Measurements from ENCODE around the gene OPRPN. TPM values are rescaled to one million over a fixed set of nuclear protein-coding genes. Genes with fewer than 3 reads are reported as not detected.

Gene OPRPN
- total and polyA plus RNA-seq, 4 donors = 0.42 TPM; not detected in 3

- WGBS = 70% methylated on average over 3 of the region's 3 CpGs
- H3K4me3 ChIP-seq (ENCODE audit: low read depth in 1 of 3, low read length in 3 of 3) = no peak within 1 kb of the TSS
- H3K27ac ChIP-seq (ENCODE audit: low read depth in 1 of 2, low read length in 2 of 2) = no peak within 1 kb of the TSS
- H3K36me3 ChIP-seq (ENCODE audit: control insufficient read depth in 4 of 4, insufficient read depth in 3 of 4, low read depth in 1 of 4, low read length in 3 of 4) = no peaks in the 10 kb centered on the region
- H3K9me3 ChIP-seq (ENCODE audit: control insufficient read depth in 4 of 4, low read length in 3 of 4) = no peaks in the 10 kb centered on the region
- H3K9ac ChIP-seq (ENCODE audit: low read depth in 1 of 2, low read length in 2 of 2) = no peak within 1 kb of the TSS
- DNase-seq (ENCODE audit: low spot score) = no peak
- TF ChIP-seq FOXA2 (IDR thresholded peaks at IDR 0.05) = no peak
- TF ChIP-seq RAD21 (IDR thresholded peaks at IDR 0.05) = no peak
- TF ChIP-seq GABPA (IDR thresholded peaks at IDR 0.05 in 1 of 2, conservative IDR thresholded peaks at IDR 0.05 in 1 of 2) = no peak
- TF ChIP-seq FOXA1 (IDR thresholded peaks at IDR 0.05) = no peak
- no peak for TF ChIP-seq RXRA (IDR thresholded peaks at IDR 0.05)
- TF ChIP-seq, protein P1, sequence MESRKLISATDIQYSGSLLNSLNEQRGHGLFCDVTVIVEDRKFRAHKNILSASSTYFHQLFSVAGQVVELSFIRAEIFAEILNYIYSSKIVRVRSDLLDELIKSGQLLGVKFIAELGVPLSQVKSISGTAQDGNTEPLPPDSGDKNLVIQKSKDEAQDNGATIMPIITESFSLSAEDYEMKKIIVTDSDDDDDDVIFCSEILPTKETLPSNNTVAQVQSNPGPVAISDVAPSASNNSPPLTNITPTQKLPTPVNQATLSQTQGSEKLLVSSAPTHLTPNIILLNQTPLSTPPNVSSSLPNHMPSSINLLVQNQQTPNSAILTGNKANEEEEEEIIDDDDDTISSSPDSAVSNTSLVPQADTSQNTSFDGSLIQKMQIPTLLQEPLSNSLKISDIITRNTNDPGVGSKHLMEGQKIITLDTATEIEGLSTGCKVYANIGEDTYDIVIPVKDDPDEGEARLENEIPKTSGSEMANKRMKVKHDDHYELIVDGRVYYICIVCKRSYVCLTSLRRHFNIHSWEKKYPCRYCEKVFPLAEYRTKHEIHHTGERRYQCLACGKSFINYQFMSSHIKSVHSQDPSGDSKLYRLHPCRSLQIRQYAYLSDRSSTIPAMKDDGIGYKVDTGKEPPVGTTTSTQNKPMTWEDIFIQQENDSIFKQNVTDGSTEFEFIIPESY (IDR thresholded peaks at IDR 0.05) = no peak
- TF ChIP-seq EGR1 (IDR thresholded peaks at IDR 0.05; ENCODE audit: low read depth in 2 of 2) = no peak
- TF ChIP-seq JUND (IDR thresholded peaks at IDR 0.05) = no peak
- TF ChIP-seq REST (IDR thresholded peaks at IDR 0.05) = no peak
- no peak for TF ChIP-seq YY1 (IDR thresholded peaks at IDR 0.05)
- TF ChIP-seq HNF4G (IDR thresholded peaks at IDR 0.05) = no peak
- TF ChIP-seq MAX (IDR thresholded peaks at IDR 0.05) = no peak
- no peak for TF ChIP-seq HNF4A (conservative IDR thresholded peaks at IDR 0.05)
- TF ChIP-seq, protein P2, sequence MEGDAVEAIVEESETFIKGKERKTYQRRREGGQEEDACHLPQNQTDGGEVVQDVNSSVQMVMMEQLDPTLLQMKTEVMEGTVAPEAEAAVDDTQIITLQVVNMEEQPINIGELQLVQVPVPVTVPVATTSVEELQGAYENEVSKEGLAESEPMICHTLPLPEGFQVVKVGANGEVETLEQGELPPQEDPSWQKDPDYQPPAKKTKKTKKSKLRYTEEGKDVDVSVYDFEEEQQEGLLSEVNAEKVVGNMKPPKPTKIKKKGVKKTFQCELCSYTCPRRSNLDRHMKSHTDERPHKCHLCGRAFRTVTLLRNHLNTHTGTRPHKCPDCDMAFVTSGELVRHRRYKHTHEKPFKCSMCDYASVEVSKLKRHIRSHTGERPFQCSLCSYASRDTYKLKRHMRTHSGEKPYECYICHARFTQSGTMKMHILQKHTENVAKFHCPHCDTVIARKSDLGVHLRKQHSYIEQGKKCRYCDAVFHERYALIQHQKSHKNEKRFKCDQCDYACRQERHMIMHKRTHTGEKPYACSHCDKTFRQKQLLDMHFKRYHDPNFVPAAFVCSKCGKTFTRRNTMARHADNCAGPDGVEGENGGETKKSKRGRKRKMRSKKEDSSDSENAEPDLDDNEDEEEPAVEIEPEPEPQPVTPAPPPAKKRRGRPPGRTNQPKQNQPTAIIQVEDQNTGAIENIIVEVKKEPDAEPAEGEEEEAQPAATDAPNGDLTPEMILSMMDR (IDR thresholded peaks at IDR 0.05; ENCODE audit: low read depth, low read length, missing input control) = no peak
- no peak for TF ChIP-seq NR2F2 (IDR thresholded peaks at IDR 0.05)
- TF ChIP-seq ATF3 (IDR thresholded peaks at IDR 0.05) = no peak
- TF ChIP-seq TAF1 (conservative IDR thresholded peaks at IDR 0.05) = no peak
- no peak for TF ChIP-seq SP1 (IDR thresholded peaks at IDR 0.05)
- H3K4me1 ChIP-seq (ENCODE audit: control insufficient read depth in 4 of 4, insufficient read depth in 4 of 4, low read length in 3 of 4) = no peaks in the 10 kb centered on the region
- H3K27me3 ChIP-seq (ENCODE audit: control insufficient read depth in 4 of 4, insufficient read depth in 4 of 4, low read length in 3 of 4) = no peaks in the 10 kb centered on the region
Observed at GRCh38 chr4:70360460-70360859, 37.3 kb upstream of the OPRPN start, which contains the start of gene SMR3A. TSS of gene SMR3A (plus strand) at chr4:70360760. CDS start at chr4:70362116, 1,356 bp downstream.
